EH (cell line): ENCODE measurements around the gene UBE2H.
A peak's percentile ranks its signal among the peaks of the same experiment; 100 is the strongest.
"Not testable (repeated sequence)": the region's sequence is repeated elsewhere in the genome, so short reads cannot be mapped to it uniquely, and the experiment has no call there.

Experiments used
- DNase-seq: peaks from one replicate; pipeline ENCODE4 v3.0.0-alpha.2; 2015; ENCODE audit warnings: low read depth

Gene UBE2H

DNA sequence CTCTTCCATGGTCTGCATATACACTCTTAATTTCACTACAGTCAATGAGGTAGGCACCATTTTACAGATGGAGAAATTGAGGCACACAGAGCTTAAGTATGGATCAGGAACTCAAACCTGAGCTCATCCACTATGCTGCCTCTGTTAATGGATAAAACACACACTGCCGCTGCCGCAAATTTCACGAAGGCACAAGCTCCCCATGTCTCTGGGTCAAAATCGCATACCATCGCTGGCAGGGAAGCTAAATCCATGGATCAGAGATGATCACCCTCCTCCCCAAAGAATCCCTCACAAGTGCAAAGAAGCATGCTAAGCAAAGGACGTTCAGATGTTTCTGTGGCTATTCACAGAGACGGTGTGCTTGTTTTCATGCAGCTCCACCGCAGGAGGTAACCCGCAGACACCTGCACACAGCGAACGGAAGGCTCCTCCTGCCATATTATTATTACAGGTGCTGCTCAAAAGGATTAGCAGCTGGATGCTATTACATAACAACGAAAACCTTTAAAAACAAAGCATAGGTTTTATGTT lies 109.3 kb downstream of the UBE2H start:
- DNase-seq: no peak

DNA sequence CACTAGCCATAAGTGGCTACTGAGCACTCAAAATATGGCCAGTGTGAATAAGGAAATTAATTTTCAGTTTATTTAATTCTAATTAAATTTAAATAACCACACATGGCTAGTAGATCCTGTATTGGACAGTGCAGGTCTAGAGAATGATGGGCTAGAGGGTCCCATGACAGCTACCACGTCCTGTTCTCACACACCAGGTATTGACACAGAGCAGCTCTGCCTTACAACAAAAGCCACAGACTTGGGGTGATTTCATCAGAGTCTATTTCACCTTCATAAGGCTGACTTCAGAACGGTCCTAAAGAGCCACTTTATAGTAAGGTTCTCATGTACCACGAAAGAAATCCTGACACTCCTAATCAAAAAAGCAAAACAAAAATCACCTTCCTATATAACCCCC lies 111.3 kb downstream of the UBE2H start:
- no peak for DNase-seq

DNA sequence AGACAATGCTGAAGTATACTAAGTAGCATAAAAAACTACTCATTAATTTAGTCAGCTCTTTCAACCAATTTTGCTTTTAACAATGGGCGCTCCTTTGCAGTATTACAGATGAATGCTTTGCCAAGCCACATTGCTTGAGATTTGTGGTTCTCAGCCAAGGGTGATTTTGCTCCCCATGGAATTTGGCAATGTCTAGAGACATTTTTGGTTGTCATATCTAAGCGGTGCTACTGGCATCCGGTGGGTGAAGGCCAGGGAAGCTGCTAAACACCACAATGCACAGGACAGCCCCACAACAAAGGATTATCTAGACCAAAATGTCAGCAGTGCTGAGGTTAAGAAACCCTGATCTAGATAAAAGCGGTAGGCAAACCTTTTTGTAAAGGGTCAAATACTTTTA lies 112.0 kb downstream of the UBE2H start:
- DNase-seq: peak; percentile 38

DNA sequence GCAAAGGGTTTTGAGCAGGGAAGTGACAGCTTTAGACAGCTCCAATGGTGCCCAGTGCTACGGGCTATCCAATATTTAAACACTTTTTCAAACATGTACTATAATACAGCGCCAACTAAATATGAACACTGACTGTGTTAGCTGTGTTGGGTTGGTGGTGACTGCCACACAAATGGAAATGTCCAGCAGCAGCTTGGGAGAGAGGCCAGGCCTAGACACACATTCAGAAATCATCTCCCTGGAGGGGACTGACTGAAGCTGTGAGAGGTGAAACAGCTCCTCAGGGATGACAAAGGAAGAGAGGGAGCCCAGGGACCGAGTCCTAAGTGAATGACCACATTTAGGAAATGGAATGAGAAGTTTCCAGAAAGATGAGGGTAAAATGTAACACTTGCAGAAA lies 115.8 kb downstream of the UBE2H start:
- no peak for DNase-seq

DNA sequence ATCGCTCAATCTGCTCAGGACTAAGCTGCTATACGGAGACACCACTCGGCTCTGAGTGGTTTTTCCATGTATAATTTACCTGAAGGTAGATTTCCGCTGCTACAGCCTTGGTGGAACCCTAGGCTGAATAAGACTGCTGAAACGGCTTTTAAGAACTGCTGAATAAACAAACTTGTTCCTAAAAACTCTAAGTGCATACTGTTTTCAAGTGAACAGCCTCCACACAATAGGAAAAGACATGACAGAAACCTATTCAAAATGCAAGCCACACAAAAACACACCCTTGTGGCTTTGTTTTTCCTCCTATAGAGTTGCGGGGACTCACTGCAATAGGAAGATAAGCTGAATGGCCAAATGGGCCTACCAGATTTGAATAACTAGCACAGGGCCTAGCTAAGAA lies 117.2 kb downstream of the UBE2H start:
- DNase-seq: no peak

DNA sequence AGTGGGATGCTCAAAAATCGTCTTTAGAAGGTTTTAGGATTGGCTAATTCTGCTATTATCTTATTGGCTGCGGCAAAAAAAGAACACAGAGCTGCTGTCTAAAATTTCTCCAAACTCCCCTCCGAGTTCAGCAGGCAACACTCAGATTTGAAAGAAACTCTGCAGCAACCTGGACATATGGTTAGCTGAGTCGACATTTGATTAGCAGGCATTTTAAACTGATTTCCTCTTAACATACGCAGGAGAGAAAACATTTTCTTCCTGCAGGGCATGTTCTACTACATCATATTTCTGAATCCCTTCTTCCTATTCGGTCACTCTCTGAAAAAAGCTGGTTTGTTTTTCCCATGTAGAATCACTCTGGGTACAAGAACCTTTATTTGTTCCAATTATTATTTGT lies 119.4 kb downstream of the UBE2H start:
- not testable (repeated sequence) for DNase-seq

DNA sequence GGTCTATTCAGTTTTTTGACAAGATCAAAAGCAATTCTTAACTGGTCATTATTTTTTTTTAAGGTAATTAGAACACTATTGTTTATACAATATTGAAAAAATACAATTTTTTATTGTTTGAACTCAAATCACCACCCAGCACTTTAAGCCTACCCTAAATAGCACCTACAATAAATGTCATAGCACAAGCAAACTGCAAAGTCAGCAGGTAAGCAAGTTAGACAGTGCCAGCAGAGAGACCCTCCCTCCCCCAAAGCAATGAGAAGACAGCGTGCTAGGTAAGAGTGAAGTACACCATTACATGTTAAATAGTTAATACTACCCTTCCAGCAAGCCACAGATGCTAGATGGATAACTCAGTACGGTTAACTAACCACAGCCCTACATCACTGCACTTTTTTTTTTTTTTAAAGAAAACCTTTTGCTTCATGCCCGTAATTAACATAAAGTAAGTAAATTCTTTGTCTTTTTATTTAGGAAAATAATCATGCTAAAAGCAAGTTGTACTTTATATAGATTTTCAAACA lies 120.0 kb downstream of the UBE2H start:
- DNase-seq: no peak

DNA sequence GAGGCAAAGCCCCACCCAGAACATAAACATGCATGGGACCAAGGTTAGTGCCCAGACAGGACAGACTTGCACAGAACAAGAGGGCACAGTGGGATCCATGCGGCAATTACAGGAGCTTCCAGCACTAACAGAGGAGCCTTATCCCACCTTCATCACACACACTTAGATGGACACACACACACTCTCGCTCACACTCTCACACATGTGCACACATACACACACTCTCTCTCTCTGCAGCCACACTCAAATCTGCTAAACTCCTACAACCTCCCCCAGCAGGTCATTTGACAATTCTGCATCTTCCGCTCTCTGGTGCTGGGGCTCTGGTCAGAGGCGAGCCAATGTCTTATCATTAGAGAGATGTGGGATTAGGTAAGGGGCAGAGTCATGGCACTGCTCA lies 120.5 kb downstream of the UBE2H start:
- no peak for DNase-seq

DNA sequence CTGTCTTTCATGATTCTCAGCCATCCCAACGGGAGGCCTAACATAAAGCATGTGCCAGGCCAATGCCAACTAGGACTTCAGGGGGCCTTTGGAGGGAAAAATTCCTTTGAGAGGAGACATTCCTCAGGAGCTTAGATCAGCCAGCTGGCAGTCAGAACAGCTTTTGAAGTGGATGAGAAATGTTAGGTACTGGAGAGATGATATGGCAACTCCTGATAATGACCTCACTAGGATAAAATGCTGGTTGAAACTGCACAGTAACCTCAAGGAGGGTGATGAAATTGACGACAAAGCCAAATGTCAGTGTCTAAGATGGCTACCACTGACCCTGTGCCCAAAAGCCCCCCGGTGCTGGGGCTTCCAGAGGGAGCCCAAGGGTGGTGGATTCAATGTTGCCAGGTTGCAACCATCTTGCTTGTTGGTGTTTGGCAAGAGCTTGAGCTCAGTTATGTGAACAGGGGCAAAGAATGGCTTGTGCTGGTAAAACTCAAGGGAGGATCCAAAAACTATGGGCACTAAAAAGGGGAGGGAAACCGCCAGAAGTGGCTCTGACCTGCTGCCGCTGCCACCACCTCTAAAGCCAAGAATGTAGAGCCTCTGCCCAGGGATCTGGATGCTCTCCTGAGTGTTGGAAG lies 121.2 kb downstream of the UBE2H start:
- DNase-seq: peak; percentile 94

DNA sequence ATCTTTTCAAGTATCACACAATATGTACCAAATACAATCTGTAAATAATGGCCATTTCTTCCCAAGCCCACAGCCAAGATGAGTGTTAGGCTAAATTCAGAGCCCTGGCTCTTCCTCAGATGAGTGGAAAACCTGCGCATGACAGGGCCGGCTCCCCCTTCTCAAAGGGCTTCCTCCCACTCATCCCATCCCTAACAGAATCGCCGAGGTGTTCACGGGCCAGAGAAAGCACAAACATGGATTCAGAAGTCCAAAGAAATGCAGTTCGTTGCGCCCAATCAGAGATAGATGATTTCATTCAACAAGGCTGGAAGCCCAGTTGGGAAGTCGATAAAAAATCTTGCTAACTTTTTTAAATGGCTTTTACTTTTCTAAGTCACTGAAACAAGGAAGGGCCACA lies 121.8 kb downstream of the UBE2H start:
- no peak for DNase-seq

DNA sequence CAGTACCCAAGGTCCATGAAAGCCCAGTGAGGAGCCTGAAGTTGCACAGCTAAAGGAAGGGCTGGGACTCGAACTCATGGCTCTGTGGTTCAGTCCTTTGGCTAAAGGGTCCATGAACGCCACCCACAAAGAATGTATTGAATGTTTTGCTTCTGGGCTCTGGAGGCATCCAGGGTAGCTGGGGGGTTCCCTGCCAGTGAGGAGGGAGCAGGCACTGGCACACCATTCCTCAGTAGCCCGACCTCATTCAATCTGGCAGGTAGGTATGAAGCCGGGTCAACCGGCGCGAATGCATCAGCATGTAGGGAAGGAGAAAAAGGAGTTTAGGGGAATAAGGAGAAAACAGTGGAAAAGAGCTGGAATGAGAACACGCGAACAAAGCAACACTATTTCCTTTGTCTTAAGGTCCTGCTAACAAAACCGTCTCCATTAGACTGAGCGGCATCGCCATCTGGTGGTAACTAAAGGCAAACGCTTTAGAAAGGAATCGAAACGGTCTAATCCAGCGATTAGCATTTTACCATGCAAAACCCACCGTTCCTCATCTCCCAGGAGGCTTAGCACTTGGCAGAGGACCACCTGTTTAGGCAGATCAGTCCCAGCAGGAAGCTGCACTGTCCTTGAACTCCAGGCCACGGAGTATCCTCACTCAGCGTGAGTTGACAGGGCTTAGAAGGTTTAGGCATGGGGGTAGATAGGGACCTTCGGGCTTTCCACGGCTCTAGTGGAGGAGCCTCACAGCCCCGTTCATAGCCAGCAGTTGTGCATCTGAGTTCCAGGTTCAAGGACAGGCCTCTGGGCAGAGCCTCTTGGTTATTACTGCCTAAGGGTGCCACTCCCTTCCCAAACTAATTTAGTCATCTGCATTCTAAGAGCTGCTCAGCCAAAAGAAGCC lies 122.8 kb downstream of the UBE2H start:
- peak; percentile 83 for DNase-seq

DNA sequence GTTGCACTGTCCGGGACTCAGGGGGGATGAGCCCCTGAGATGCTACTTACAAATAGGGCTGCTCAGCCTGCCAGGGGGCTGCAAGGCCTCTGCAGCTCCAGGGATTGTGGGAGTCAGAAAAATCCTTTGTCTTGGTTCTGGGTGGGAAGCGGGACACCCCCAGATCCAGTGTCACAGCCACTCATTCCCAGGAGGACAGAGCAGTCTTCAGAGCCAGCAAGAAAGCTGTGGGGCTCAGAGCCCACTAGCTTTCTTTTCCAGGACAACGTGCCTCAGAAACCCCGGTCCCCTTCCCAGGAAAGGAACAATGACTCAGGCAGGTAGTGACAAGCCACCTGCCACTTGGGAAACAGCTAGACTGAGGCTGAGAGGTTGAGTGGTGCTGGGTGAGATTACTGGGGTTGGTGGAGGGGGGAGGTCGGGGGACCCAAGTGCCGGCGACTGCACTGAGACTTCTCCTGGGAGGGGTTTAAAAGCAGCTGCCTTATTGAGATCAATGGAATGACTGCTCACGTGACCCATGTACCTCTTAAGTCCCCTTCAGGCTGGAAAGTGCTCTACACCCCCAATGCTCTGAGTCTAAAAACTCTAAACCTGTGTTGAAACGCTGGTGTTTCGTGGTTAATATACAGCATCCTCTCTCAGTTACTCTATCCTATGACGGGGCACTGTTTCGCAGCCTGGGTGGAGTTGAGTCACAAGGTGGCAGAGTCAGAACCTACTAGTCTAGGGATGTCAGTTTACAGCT lies 123.6 kb downstream of the UBE2H start:
- DNase-seq: no peak

DNA sequence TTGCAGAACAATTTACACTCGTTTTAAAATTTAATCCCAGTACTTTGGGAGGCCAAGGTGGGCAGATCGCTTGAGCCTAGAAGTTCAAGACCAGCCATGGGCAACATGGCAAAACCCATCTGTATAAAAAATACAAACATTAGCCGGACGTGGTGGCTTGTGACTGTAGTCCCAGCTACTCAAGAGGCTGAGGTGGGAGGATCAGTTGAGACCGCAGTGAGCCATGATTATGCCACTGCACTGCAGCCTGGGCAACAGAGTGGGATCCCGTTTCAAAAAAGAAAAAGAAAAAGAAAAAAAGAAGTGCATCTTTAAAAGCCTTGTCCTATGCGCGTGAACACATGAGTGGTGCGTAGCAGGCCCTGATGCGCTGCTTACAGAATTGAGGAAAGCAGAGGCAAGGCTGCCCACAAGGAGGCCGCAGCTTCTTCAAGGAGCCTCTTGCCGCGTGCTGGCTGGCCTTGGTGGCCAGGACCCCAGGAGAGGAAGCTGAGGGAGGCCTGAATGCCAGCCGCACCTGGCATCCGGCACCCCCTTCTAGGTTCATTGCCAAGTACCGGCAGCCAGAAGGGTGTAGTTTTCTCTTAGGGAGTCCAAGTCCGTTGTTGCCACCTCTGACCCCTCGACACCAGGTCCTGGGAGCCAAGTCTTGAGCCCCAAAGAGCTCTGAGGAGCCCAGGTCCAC lies 124.5 kb downstream of the UBE2H start:
- DNase-seq: no peak

DNA sequence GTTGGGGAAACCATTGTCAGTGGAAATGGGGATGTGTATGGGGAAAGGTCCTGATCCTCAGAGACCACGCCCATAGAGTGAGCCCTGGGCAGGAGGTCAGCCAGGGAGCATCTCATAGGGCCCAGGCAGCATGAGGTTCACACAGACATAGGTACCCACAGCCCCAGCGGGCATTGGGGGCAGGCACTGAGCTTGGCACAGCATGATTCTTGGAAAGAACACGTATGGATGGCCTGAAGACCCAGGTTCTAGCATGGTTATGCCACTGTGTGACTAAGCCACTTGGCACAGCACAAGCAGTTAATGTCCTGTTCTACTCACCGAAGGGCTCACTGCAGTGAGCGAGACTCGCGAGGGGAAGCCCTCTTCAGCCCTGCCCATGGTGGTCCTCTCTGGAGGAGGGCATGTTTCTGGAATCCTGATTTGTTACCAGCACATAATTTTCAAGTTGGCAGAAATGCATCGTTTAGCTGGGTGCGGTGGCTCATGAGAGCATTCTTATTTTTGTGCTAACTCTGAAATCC lies 125.2 kb downstream of the UBE2H start:
- no peak for DNase-seq

DNA sequence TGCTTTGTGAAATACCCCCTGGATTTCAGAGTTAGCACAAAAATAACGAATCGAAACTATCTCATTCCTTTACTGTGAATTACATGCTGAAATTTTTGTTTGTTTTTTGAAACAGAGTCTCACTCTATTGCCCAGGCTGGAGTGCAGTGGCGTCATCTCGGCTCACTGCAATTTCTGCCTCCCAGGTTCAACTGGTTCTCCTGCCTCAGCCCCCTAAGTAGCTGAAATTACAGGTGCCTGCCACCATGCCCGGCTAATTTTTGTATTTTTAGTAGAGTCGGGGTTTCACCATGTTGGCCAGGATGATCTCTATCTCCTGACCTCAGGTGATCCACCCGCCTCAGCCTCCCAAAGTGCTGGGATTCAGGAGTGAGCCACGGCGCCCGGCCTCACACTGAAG lies 125.9 kb downstream of the UBE2H start:
- not testable (repeated sequence) for DNase-seq

DNA sequence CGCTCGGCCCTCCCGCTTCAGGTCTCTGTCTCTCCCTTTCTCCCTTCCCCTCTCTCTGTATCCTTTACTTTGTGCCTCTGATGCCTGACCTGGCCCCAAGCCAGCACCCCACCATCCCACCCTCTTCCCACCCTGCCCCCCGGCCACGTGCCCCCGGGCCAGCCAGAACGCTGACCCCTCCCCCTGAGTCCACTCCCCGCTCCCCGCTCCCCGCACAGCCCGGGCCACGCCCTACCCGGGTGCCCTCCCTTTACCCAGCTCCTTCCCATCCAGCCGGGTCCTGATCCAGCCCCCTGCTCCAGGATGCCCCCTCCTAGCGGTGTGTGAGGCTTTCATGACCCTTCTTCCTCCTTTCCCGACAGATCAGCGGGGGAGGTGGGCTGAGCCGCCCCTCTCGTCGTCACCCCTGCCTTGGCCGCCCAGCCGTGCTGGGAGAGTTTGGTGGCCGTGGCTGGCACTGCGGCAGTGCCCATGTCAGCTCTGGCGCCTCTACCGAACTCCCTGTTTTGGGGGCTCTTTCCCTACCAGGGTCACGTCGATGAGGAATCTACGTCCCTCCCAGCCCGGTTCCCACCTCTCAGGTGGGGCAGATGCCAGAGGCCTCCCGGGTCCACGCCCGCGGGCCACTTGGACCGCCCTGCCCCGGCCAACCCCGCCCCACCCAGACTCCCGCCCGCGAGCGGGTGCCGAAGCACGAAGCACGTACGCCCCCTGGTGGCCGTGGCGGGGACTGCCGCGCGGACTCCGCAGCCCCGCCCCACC lies 127.4 kb downstream of the UBE2H start:
- peak; percentile 71 for DNase-seq

DNA sequence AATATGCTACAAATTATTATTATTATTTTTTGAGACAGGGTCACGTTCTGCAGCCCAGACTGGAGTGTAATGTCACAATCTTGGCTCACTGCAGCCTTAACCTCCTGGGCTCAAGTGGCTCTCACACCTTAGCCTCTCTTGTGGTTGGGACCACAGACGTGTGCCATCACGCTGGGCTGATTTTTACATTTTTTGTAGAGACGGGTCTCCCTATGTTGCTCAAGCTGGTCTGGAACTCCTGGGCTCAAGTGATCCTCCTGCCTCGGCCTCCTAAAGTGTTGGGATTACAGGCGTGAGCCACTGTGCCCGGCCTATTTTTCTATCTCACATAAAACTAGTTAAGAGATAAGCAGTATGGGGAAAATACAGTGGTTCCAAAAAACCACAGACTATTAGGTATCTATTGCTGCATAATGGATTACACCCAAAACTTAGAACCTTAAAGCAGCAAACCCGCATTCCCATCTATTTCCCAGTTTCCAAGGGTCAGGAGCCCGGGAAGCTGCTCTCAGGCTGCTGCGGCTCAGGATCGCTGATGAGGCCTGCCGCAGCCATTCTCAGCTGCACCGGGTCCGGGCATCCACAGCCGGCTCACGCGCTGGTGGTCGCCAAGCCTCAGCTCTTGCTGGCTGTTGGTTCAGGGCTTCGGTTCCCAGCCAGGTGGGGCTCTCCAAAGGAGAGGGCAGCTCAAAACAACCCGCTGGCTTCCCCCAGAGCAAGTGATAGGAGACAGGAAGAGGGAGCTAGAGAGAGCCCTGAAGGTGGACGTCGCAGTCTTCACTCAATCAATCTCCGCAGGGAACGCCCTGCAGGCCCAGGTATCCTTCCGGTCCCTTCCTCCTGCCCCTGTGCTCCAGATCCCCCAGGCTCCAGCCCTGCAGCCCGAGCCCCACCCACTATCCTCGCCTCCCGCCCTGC lies 128.2 kb downstream of the UBE2H start:
- DNase-seq: peak; percentile 48

DNA sequence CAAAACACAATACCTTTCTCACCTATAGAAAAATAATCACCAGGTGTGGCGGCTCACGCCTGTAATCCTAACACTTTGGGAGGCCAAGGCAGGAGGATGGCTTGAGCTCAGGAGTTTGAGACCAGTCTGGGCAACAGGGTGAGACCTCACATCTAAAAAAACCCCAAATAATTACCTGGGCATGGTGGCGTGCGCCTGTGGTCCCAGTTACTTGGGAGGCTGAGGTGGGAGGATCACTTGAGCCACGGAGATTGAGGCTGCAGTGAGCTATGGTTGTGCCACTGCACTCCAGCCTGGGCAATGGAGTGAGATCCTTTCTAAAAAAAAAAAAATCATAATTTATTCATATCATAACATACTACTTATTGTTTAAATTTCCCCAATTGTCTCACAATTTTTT lies 129.6 kb downstream of the UBE2H start:
- DNase-seq: not testable (repeated sequence)

DNA sequence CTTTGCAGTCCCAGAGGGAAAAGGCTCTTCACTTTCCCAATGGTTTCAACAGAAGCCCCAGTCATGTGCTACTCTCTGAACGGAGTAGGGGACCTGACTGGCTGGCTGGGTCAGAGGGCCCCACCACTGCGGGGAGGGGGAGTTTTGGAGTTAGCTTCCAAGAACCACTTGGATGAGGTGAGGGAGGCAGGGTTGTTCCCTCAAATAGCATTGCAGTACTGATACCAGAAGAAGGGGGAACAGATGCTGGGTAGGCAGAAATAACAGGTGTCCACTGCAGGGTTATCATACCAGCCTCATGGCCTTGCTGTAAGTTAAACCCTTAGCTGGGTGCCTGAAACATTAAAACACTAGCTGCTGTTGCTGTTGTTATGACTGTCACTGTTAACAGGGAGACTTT lies 131.3 kb downstream of the UBE2H start:
- DNase-seq: no peak

DNA sequence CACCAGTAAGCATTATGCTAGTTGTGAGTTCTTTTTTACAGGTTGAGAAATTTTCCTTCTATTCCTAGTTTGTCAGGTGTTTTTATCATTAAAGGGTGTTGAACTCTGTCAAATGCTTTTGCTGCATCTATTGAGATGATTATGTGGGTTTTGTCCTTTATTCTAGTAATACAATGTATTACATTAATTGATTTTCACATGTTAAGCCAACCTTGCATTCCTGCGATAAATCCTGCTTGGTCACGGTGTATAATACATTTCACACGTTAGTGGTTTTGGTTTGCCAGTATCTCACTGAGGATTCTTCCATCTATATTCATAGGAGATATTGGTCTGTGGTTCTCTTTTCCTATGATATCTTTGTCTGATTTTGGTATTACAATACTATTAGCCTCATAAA lies 136.0 kb downstream of the UBE2H start:
- DNase-seq: no peak
